Liver (tissue), 3 donors: ENCODE data around the gene OR2T4.

ENCODE experiments used
- EGR1 ChIP-seq, 2 donors: IDR thresholded peaks; 2 replicates each; pipeline ENCODE4 v1.6.1; 2016 to 2018; ENCODE audit warnings: antibody characterized with exemption in 2 of 2, low read depth in 2 of 2
- FOXA1 ChIP-seq: IDR thresholded peaks from 2 replicates; pipeline ENCODE4 v1.6.1; 2016; ENCODE audit warnings: antibody characterized with exemption
- JUND ChIP-seq, 2 donors: IDR thresholded peaks; 2 replicates each; pipeline ENCODE4 v1.6.1; 2016; ENCODE audit warnings: antibody characterized with exemption in 2 of 2
- RAD21 ChIP-seq, 2 donors: IDR thresholded peaks; 2 replicates each; pipeline ENCODE4 v1.6.1; 2016; ENCODE audit warnings: antibody characterized with exemption in 2 of 2, mild to moderate bottlenecking in 2 of 2
- REST ChIP-seq: IDR thresholded peaks from 2 replicates; pipeline ENCODE4 v1.6.1; 2016; ENCODE audit warnings: antibody characterized with exemption, mild to moderate bottlenecking
- RXRA ChIP-seq, 2 donors: IDR thresholded peaks; 2 replicates each; pipeline ENCODE4 v1.6.1; 2017 to 2018; ENCODE audit warnings: antibody characterized with exemption in 2 of 2, mild to moderate bottlenecking in 1 of 2
- SP1 ChIP-seq: IDR thresholded peaks from 2 replicates; pipeline ENCODE4 v1.6.1; 2018; ENCODE audit warnings: antibody characterized with exemption, mild to moderate bottlenecking
- TAF1 ChIP-seq: conservative IDR thresholded peaks from 2 replicates; pipeline ENCODE4 v1.6.1; 2016; ENCODE audit warnings: antibody characterized with exemption, mild to moderate bottlenecking
- YY1 ChIP-seq: IDR thresholded peaks from 2 replicates; pipeline ENCODE4 v1.6.1; 2016; ENCODE audit warnings: antibody characterized with exemption, mild to moderate bottlenecking
- TF ChIP-seq, protein P1 (sequence below): fragments of 150-350 bp; IDR thresholded peaks from 2 replicates; pipeline ENCODE4 v1.5.1; 2017; ENCODE audit warnings: improper control_type of control experiment, low read depth, low read length; ENCODE audit not compliant: missing input control
- TF ChIP-seq, protein P2 (sequence below): IDR thresholded peaks from 2 replicates; pipeline ENCODE4 v1.6.1; 2016; ENCODE audit warnings: antibody characterized with exemption
- donor health status: healthy.
- donor health status: healthy.

- TF ChIP-seq YY1 (no peak), JUND (IDR thresholded peaks at IDR 0.05) (no peak), FOXA1 (no peak), REST (no peak), TAF1 (no peak), SP1 (no peak), EGR1 (IDR thresholded peaks at IDR 0.05; ENCODE audit: low read depth in 2 of 2) (no peak), RAD21 (IDR thresholded peaks at IDR 0.05) (no peak), RXRA (IDR thresholded peaks at IDR 0.05) (no peak)
- TF ChIP-seq, protein P1, sequence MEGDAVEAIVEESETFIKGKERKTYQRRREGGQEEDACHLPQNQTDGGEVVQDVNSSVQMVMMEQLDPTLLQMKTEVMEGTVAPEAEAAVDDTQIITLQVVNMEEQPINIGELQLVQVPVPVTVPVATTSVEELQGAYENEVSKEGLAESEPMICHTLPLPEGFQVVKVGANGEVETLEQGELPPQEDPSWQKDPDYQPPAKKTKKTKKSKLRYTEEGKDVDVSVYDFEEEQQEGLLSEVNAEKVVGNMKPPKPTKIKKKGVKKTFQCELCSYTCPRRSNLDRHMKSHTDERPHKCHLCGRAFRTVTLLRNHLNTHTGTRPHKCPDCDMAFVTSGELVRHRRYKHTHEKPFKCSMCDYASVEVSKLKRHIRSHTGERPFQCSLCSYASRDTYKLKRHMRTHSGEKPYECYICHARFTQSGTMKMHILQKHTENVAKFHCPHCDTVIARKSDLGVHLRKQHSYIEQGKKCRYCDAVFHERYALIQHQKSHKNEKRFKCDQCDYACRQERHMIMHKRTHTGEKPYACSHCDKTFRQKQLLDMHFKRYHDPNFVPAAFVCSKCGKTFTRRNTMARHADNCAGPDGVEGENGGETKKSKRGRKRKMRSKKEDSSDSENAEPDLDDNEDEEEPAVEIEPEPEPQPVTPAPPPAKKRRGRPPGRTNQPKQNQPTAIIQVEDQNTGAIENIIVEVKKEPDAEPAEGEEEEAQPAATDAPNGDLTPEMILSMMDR = no peak
- TF ChIP-seq, protein P2, sequence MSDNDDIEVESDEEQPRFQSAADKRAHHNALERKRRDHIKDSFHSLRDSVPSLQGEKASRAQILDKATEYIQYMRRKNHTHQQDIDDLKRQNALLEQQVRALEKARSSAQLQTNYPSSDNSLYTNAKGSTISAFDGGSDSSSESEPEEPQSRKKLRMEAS = no peak
These were observed 14.0 kb downstream of the OR2T4 start, which contains the start of gene OR2T6 for GRCh38 chr1:248375446-248375845.
